GM23338 (cell line): ENCODE measurements around the gene BPTF. TPM values are rescaled to one million over a fixed set of nuclear protein-coding genes. Genes with fewer than 3 reads are reported as not detected.
A peak's percentile ranks its signal among the peaks of the same experiment; 100 is the strongest.
"Not testable (repeated sequence)": the region's sequence is repeated elsewhere in the genome, so short reads cannot be mapped to it uniquely, and the experiment has no call there.

ENCODE experiments used
- ATAC-seq: fragments of 200-7000 bp; cut with Tn5 transposase; 3 replicates; pipeline ENCODE4 v1.9.1; 2020
- DNase-seq: peaks from one replicate; pipeline ENCODE4 v3.0.0-alpha.2; 2015; ENCODE audit warnings: low spot score
- H2AFZ ChIP-seq: fragments of 200-600 bp; sonication (generic); 2 replicates; pipeline ENCODE4 v1.8.0; 2016; ENCODE audit warnings: antibody characterized with exemption, mild to moderate bottlenecking, moderate library complexity
- H3F3A ChIP-seq: fragments of 200-600 bp; sonication (generic); replicated peaks from 2 replicates; pipeline ENCODE4 v1.8.0; 2017; ENCODE audit warnings: antibody characterized with exemption, mixed run types, low read depth
- H3K27ac ChIP-seq: fragments of 200-600 bp; sonication (generic); 2 replicates; pipeline ENCODE4 v1.6.1; 2016; ENCODE audit warnings: low read depth
- H3K27me3 ChIP-seq: fragments of 200-600 bp; sonication (generic); 2 replicates; pipeline ENCODE4 v1.8.0; 2016; ENCODE audit warnings: mild to moderate bottlenecking, mixed run types, moderate library complexity; ENCODE audit not compliant: insufficient read depth
- H3K36me3 ChIP-seq: fragments of 200-600 bp; sonication (generic); 2 replicates; pipeline ENCODE4 v1.8.0; 2016; ENCODE audit warnings: mild to moderate bottlenecking; ENCODE audit not compliant: insufficient read depth
- H3K4me1 ChIP-seq: fragments of 200-600 bp; sonication (generic); 2 replicates; pipeline ENCODE4 v1.8.0; 2016; ENCODE audit warnings: mild to moderate bottlenecking, moderate library complexity; ENCODE audit not compliant: insufficient read depth
- H3K4me2 ChIP-seq: fragments of 200-600 bp; sonication (generic); 2 replicates; pipeline ENCODE4 v1.7.1; 2017; ENCODE audit warnings: mixed run types
- H3K4me3 ChIP-seq: fragments of 200-600 bp; sonication (generic); 2 replicates; pipeline ENCODE4 v1.6.1; 2016; ENCODE audit warnings: mixed run types
- H3K79me2 ChIP-seq: fragments of 200-600 bp; sonication (generic); replicated peaks from 2 replicates; pipeline ENCODE4 v1.8.0; 2017; ENCODE audit warnings: mild to moderate bottlenecking; ENCODE audit not compliant: insufficient read depth
- H3K9me2 ChIP-seq: fragments of 200-600 bp; sonication (generic); 2 replicates; pipeline ENCODE4 v1.8.0; 2017; ENCODE audit not compliant: insufficient read depth
- H4K20me1 ChIP-seq: fragments of 200-600 bp; sonication (generic); replicated peaks from 2 replicates; pipeline ENCODE4 v1.8.0; 2017; ENCODE audit warnings: mild to moderate bottlenecking; ENCODE audit not compliant: insufficient read depth
- H3K27ac Mint-ChIP-seq: 2 replicates; pipeline ENCODE4 v1.8.0; 2020; ENCODE audit warnings: inconsistent platforms, mild to moderate bottlenecking, moderate library complexity, mixed read lengths
- H3K27me3 Mint-ChIP-seq: 3 replicates; pipeline ENCODE4 v1.8.0; 2022; ENCODE audit warnings: low read depth, mild to moderate bottlenecking, moderate library complexity, mixed read lengths, inconsistent platforms; ENCODE audit not compliant: insufficient read depth, poor library complexity
- H3K36me3 Mint-ChIP-seq: 3 replicates; pipeline ENCODE4 v1.8.0; 2021; ENCODE audit warnings: low read depth, mild to moderate bottlenecking, inconsistent platforms, moderate library complexity, mixed read lengths
- H3K4me1 Mint-ChIP-seq: 3 replicates; pipeline ENCODE4 v1.8.0; 2020; ENCODE audit warnings: mild to moderate bottlenecking, inconsistent platforms, mixed read lengths
- H3K4me3 Mint-ChIP-seq: 3 replicates; pipeline ENCODE4 v1.8.0; 2021; ENCODE audit warnings: moderate library complexity, mild to moderate bottlenecking, inconsistent platforms, mixed read lengths
- H3K9me3 Mint-ChIP-seq: 3 replicates; pipeline ENCODE4 v1.8.0; 2020; ENCODE audit warnings: moderate library complexity, mild to moderate bottlenecking, inconsistent platforms, mixed read lengths
- NANOG ChIP-seq: IDR thresholded peaks from 2 replicates; pipeline ENCODE4 v1.6.1; 2016; ENCODE audit warnings: antibody characterized with exemption, borderline replicate concordance
- POLR2AphosphoS5 ChIP-seq: IDR thresholded peaks from 2 replicates; pipeline ENCODE4 v1.6.1; 2016; ENCODE audit warnings: antibody characterized with exemption, low read depth
- polyA plus RNA-seq: library from polyadenylated mRNA; unstranded; fragments of >200 nt; fragmentation: Nextera tagmentation; extraction: Ambion mirVana; gene quantifications from 2 replicates; pipeline ENCODE4 v1.2.1, GENCODE V29; 2016
- total RNA-seq: library from RNA; depleted of rRNA; stranded (reverse); fragments of >200 nt; shearing (Covaris generic); gene quantifications from 2 replicates; pipeline ENCODE4 v1.2.3, GENCODE V29; 2014
- TF ChIP-seq, protein P1 (sequence below), 2 experiments: fragments of 200-600 bp in 1 of 2; sonication (generic) in 1 of 2; conservative IDR thresholded peaks; 2 replicates each; pipeline versions ENCODE4 v1.5.1 to v1.6.1; 2016 to 2017; ENCODE audit warnings: antibody characterized with exemption in 2 of 2, low read depth in 2 of 2, mild to moderate bottlenecking in 2 of 2, moderate library complexity in 1 of 2
- TF ChIP-seq, protein P2 (sequence below): IDR thresholded peaks from one replicate; pipeline ENCODE4 v1.6.1; 2018; ENCODE audit warnings: antibody characterized with exemption; ENCODE audit not compliant: unreplicated experiment

Gene BPTF
- total and polyA plus RNA-seq, 2 experiments from 2014 or later: 161 to 179 TPM

DNA sequence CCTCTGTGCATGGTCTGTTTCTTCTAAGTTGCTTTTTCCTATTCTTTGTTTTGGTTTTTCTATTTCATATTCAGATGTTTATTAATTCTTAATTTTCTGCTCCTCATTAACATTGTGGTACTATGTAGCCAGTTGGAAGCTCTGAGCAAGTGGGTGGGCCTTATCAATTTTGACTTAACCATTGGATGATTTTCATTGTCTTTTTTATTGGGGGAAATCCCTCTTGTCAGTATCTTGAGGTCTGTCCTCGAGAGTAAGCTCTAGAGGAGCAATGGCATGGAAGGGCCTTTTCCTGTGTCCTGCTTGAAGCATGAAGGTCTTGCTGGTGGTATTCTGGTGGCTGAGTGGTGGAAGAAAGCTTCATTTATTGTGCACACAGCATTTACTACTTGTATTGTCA, 31.1 kb downstream of the BPTF start:
- H2AFZ ChIP-seq, H3F3A ChIP-seq, ATAC-seq, H3K4me1 Mint-ChIP-seq, H3K4me3 ChIP-seq, H3K9me2 ChIP-seq, H3K27me3 Mint-ChIP-seq, H3K4me2 ChIP-seq, H3K4me3 Mint-ChIP-seq, H3K27ac Mint-ChIP-seq, H3K9me3 Mint-ChIP-seq, H3K27me3 ChIP-seq, H3K4me1 ChIP-seq, DNase-seq: not testable (repeated sequence)
- H3K36me3 ChIP-seq: peaks cover 23% of the 10 kb centered on the region; the same call in 1 of the 2 replicates
- H3K36me3 Mint-ChIP-seq: peaks cover 31% of the 10 kb centered on the region
- H3K79me2 ChIP-seq: peaks cover 100% of the 10 kb centered on the region
- H4K20me1 ChIP-seq: peaks cover 75% of the 10 kb centered on the region
- peak overlapping the region; percentile 10; the same call in 1 of the 2 replicates for H3K27ac ChIP-seq

GRCh38 chr17:67862614-67863217, 37.4 kb downstream of the BPTF start:
- Mint-ChIP-seq H3K36me3 (peaks cover 20% of the 10 kb centered on the region), H3K27ac (no peak overlapping the region), H3K27me3 (peaks cover 4% of the 10 kb centered on the region), H3K4me1 (peaks cover 5% of the 10 kb centered on the region), H3K9me3 (no peaks in the 10 kb centered on the region), H3K4me3 (no peak overlapping the region; the same call in 2 of the 3 replicates)
- H3K36me3 ChIP-seq: no peaks in the 10 kb centered on the region
- TF ChIP-seq, protein P1, sequence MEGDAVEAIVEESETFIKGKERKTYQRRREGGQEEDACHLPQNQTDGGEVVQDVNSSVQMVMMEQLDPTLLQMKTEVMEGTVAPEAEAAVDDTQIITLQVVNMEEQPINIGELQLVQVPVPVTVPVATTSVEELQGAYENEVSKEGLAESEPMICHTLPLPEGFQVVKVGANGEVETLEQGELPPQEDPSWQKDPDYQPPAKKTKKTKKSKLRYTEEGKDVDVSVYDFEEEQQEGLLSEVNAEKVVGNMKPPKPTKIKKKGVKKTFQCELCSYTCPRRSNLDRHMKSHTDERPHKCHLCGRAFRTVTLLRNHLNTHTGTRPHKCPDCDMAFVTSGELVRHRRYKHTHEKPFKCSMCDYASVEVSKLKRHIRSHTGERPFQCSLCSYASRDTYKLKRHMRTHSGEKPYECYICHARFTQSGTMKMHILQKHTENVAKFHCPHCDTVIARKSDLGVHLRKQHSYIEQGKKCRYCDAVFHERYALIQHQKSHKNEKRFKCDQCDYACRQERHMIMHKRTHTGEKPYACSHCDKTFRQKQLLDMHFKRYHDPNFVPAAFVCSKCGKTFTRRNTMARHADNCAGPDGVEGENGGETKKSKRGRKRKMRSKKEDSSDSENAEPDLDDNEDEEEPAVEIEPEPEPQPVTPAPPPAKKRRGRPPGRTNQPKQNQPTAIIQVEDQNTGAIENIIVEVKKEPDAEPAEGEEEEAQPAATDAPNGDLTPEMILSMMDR (conservative IDR thresholded peaks at IDR 0.05; ENCODE audit: low read depth in 2 of 2): peak in 1 of 2 experiments; percentile 30; a peak in 2 of 4 replicates
- TF ChIP-seq NANOG: no peak
- no peaks in the 10 kb centered on the region for H3K27me3 ChIP-seq
- ATAC-seq: peak; percentile 35; the same call in 2 of the 3 replicates
- peaks cover 100% of the 10 kb centered on the region for H3K79me2 ChIP-seq
- H3F3A ChIP-seq: no peaks in the 10 kb centered on the region
- H4K20me1 ChIP-seq: peaks cover 69% of the 10 kb centered on the region
- no peak overlapping the region for H2AFZ ChIP-seq
- no peak overlapping the region for H3K27ac ChIP-seq
- no peak overlapping the region for H3K4me2 ChIP-seq
- no peaks in the 10 kb centered on the region for H3K9me2 ChIP-seq
- peak; percentile 49 for DNase-seq
- no peak overlapping the region for H3K4me3 ChIP-seq
- no peaks in the 10 kb centered on the region for H3K4me1 ChIP-seq

DNA sequence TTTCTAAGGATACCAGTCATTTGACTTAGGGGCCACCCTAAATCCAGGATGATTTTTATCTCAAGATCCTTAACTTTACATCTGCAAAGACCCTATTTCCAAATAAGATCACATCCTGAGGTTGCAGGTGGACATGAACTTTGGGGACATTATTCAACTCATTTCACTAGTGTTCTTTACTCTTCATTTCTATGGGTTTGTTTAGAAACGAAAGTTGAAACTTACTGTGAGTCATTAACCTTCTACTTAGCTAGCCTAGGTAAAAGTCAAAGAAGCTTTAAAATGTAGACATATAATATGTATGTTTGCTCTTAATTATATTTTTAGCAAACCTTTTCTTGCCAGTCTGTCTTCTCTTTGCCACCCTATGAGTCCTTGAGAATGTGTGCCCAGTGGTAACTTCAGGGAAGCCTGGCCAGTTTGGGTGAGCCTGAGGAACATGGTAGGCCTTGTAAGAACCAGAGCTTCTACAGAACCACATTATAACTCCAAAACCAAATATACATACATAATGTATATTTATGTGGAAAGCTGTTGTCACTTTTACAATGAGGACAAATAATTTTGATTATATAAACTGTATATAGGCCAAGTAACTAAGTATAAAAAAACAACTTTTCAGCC, 38.4 kb downstream of the BPTF start:
- Histone ChIP-seq H3K79me2 (peaks cover 100% of the 10 kb centered on the region), H4K20me1 (peaks cover 66% of the 10 kb centered on the region)
- no peak overlapping the region for H3K27ac Mint-ChIP-seq

More for the DNA sequence above, 38.4 kb downstream of the BPTF start:
- H3K4me3 Mint-ChIP-seq: no peak overlapping the region
- Histone ChIP-seq H3F3A (peaks cover 3% of the 10 kb centered on the region; the same call in 1 of the 2 replicates), H3K4me1 (no peaks in the 10 kb centered on the region), H3K27ac (no peak overlapping the region), H3K36me3 (no peaks in the 10 kb centered on the region; the same call in 1 of the 2 replicates), H3K9me2 (no peaks in the 10 kb centered on the region), H3K27me3 (no peaks in the 10 kb centered on the region), H3K4me3 (no peak overlapping the region), H2AFZ (no peak overlapping the region), H3K4me2 (no peak overlapping the region)
- ATAC-seq (no peak), DNase-seq (no peak)
- H3K36me3 Mint-ChIP-seq: peaks cover 23% of the 10 kb centered on the region
- no peaks in the 10 kb centered on the region for H3K9me3 Mint-ChIP-seq
- peaks cover 5% of the 10 kb centered on the region; the same call in 2 of the 3 replicates for H3K4me1 Mint-ChIP-seq
- peaks cover 4% of the 10 kb centered on the region for H3K27me3 Mint-ChIP-seq
- TF ChIP-seq, protein P2, sequence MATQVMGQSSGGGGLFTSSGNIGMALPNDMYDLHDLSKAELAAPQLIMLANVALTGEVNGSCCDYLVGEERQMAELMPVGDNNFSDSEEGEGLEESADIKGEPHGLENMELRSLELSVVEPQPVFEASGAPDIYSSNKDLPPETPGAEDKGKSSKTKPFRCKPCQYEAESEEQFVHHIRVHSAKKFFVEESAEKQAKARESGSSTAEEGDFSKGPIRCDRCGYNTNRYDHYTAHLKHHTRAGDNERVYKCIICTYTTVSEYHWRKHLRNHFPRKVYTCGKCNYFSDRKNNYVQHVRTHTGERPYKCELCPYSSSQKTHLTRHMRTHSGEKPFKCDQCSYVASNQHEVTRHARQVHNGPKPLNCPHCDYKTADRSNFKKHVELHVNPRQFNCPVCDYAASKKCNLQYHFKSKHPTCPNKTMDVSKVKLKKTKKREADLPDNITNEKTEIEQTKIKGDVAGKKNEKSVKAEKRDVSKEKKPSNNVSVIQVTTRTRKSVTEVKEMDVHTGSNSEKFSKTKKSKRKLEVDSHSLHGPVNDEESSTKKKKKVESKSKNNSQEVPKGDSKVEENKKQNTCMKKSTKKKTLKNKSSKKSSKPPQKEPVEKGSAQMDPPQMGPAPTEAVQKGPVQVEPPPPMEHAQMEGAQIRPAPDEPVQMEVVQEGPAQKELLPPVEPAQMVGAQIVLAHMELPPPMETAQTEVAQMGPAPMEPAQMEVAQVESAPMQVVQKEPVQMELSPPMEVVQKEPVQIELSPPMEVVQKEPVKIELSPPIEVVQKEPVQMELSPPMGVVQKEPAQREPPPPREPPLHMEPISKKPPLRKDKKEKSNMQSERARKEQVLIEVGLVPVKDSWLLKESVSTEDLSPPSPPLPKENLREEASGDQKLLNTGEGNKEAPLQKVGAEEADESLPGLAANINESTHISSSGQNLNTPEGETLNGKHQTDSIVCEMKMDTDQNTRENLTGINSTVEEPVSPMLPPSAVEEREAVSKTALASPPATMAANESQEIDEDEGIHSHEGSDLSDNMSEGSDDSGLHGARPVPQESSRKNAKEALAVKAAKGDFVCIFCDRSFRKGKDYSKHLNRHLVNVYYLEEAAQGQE: no peak
- no peak for TF ChIP-seq POLR2AphosphoS5
